ENCODE results near the gene COQ5.

Gene COQ5

DNA sequence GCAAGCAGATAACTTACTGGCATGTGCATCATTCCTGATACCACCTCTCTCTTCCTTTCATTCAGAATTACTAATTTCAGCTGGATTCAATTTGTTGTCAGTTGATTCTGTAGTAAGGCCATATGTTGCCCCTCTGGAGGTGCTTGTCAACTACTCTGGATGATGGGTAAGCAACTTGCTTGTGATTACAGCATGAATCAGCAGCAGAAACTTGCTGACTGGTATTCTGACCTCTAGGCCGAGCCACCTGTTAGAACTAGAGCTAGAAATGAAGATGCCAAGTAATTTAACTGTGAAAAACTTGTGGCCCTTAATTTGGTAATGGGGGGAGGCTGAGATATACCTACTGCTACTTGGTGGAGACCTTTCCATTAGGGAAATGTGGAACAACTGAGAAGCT is 10.3 kb upstream of the COQ5 start:
- no peaks in the 10 kb centered on the region for H3K27me3 ChIP-seq (ENCODE audit: low read depth, low read length)
- no peak overlapping the region for H3K27ac ChIP-seq (ENCODE audit: low read length)
- H3K4me2 ChIP-seq (ENCODE audit: low read length), result no peak overlapping the region
- H3K4me3 ChIP-seq (ENCODE audit: low read length), result no peak overlapping the region
- H3K79me2 ChIP-seq (ENCODE audit: low read length), result peaks cover 100% of the 10 kb centered on the region
- H3K9ac ChIP-seq (ENCODE audit: low read length), result no peak overlapping the region
- H2AFZ ChIP-seq (ENCODE audit: low read depth, low read length), result no peak overlapping the region
- H4K20me1 ChIP-seq (ENCODE audit: insufficient read depth, low read length), result peaks cover 72% of the 10 kb centered on the region
- TF ChIP-seq, protein P1, sequence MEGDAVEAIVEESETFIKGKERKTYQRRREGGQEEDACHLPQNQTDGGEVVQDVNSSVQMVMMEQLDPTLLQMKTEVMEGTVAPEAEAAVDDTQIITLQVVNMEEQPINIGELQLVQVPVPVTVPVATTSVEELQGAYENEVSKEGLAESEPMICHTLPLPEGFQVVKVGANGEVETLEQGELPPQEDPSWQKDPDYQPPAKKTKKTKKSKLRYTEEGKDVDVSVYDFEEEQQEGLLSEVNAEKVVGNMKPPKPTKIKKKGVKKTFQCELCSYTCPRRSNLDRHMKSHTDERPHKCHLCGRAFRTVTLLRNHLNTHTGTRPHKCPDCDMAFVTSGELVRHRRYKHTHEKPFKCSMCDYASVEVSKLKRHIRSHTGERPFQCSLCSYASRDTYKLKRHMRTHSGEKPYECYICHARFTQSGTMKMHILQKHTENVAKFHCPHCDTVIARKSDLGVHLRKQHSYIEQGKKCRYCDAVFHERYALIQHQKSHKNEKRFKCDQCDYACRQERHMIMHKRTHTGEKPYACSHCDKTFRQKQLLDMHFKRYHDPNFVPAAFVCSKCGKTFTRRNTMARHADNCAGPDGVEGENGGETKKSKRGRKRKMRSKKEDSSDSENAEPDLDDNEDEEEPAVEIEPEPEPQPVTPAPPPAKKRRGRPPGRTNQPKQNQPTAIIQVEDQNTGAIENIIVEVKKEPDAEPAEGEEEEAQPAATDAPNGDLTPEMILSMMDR (IDR thresholded peaks at IDR 0.05; ENCODE audit: low read depth, low read length), result no peak
- no peak for TF ChIP-seq EZH2phosphoT487 (IDR thresholded peaks at IDR 0.05; ENCODE audit: low read depth)
- peaks cover 21% of the 10 kb centered on the region for H3K4me1 ChIP-seq (ENCODE audit: low read length)
- peaks cover 44% of the 10 kb centered on the region for H3K36me3 ChIP-seq (replicated peaks; ENCODE audit: low read depth, low read length)
- H3K9me3 ChIP-seq (ENCODE audit: insufficient read depth, low read length), result no peaks in the 10 kb centered on the region

DNA sequence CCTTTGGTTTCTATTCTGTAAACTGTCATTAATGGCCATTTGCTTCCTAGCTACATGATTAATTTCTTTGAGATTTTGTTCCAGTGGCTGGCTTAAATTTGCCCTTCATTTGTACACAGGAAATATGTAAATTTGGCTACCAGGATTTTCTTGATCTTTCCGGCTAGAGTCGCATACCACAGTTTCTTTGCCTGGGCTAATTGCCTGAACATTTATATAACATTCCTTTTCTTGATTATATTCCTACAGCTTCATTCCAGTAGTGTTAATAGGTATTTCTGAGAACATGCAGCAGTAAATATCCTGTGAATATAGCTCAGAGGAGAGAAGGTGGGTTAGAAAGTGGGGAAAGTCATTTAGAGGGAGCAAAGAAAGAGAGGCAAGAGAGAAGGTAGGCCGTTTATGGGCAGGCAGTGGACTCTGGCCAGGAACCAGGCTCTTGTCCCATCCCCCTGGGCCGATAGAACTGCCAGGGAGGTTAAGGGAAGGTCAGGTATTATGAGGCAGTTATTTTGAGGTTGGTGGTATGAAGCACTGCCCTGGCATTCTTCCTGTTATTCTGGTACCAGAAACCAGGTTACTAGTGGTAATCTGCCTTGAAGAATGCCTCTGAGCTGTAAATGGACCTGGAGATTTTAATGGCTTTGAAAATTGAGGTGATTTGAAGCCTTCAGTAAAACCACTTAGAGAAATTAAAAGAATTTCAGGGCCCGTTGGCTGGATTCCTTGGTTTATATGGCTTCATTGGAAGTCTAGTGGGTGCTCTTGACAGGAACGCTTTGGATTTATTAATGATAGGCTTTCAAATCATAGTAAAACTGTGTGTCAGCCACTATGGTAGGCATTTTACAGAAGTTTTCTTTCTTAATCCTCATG is 9.6 kb upstream of the COQ5 start:
- Histone ChIP-seq H3K4me1 (ENCODE audit: low read length) (peaks cover 21% of the 10 kb centered on the region), H4K20me1 (ENCODE audit: insufficient read depth, low read length) (peaks cover 66% of the 10 kb centered on the region), H3K9ac (ENCODE audit: low read length) (no peak overlapping the region), H3K4me3 (ENCODE audit: low read length) (no peak overlapping the region), H3K4me2 (ENCODE audit: low read length) (no peak overlapping the region), H3K27ac (ENCODE audit: low read length) (no peak overlapping the region), H3K79me2 (ENCODE audit: low read length) (peaks cover 94% of the 10 kb centered on the region), H2AFZ (ENCODE audit: low read depth, low read length) (no peak overlapping the region), H3K27me3 (ENCODE audit: low read depth, low read length) (no peaks in the 10 kb centered on the region), H3K36me3 (replicated peaks; ENCODE audit: low read depth, low read length) (peaks cover 44% of the 10 kb centered on the region), H3K9me3 (ENCODE audit: insufficient read depth, low read length) (no peaks in the 10 kb centered on the region)
- TF ChIP-seq, protein P1 (IDR thresholded peaks at IDR 0.05; ENCODE audit: low read depth, low read length), result no peak
- TF ChIP-seq EZH2phosphoT487 (IDR thresholded peaks at IDR 0.05; ENCODE audit: low read depth), result no peak

DNA sequence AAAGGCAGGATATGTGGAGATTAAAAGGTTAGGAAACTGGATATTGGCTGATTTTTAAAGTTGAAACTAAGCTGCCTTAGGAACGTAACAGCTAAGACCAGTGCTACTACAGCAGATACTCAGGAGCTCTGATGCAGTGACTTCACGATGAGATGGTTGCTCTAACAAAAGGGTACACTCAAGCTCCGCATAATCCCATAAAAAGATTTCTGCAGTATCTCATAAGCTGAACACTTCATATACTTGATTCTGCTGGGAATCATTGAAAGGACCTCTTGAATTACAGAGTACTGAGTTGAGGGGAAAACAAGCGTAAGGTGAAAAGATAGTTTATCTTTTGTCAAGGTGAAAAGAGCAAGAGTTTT is 8.9 kb upstream of the COQ5 start:
- peaks cover 62% of the 10 kb centered on the region for H4K20me1 ChIP-seq (ENCODE audit: insufficient read depth, low read length)
- no peak overlapping the region for H3K9ac ChIP-seq (ENCODE audit: low read length)
- H3K9me3 ChIP-seq (ENCODE audit: insufficient read depth, low read length), result no peaks in the 10 kb centered on the region
- peaks cover 21% of the 10 kb centered on the region for H3K4me1 ChIP-seq (ENCODE audit: low read length)
- H2AFZ ChIP-seq (ENCODE audit: low read depth, low read length), result no peak overlapping the region
- H3K79me2 ChIP-seq (ENCODE audit: low read length), result peaks cover 87% of the 10 kb centered on the region
- no peaks in the 10 kb centered on the region for H3K27me3 ChIP-seq (ENCODE audit: low read depth, low read length)
- no peak overlapping the region for H3K4me2 ChIP-seq (ENCODE audit: low read length)
- H3K27ac ChIP-seq (ENCODE audit: low read length), result no peak overlapping the region
- H3K4me3 ChIP-seq (ENCODE audit: low read length), result no peak overlapping the region
- TF ChIP-seq EZH2phosphoT487 (IDR thresholded peaks at IDR 0.05; ENCODE audit: low read depth), result no peak
- TF ChIP-seq, protein P1 (IDR thresholded peaks at IDR 0.05; ENCODE audit: low read depth, low read length), result no peak
- H3K36me3 ChIP-seq (replicated peaks; ENCODE audit: low read depth, low read length), result peaks cover 40% of the 10 kb centered on the region

DNA sequence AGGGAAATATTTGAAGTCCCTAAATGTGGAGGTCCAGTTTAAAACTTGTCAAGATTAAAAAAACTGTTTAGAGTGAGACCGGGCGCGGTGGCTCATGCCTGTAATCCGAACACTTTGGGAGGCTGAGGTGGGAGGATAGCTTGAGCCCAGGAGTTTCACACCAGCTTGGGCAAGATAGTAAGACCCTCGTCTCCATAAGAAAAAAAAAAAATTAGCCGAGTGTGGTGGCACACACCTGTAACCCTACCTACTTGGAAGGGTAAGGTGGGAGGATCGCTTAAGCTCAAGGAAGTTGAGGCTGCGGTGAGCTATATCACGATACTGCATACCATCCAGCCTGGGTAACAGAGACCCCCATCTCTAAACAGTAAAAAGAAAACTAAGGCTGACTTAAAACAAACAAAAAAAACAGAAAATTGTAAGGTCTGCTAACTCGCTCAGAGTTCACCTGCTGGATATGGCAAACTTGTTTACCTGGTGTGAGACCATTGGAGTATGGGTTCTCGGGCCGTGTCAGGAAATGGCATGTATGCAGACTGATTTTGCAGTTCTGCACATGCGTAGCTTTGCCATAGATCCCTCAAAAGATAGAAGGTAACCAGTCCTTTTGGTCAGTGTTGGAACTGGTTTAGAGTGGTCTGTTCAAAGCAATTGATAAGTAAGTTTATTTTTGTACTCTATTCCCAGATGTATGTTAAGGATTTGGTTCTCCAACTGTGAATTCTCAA is 7.3 kb upstream of the COQ5 start:
- Histone ChIP-seq H3K79me2 (ENCODE audit: low read length) (peaks cover 71% of the 10 kb centered on the region), H3K4me1 (ENCODE audit: low read length) (peaks cover 25% of the 10 kb centered on the region), H3K36me3 (replicated peaks; ENCODE audit: low read depth, low read length) (peaks cover 37% of the 10 kb centered on the region), H3K27ac (ENCODE audit: low read length) (no peak overlapping the region), H3K4me2 (ENCODE audit: low read length) (peak overlapping the region; percentile 66), H3K9me3 (ENCODE audit: insufficient read depth, low read length) (no peaks in the 10 kb centered on the region), H2AFZ (ENCODE audit: low read depth, low read length) (no peak overlapping the region), H3K4me3 (ENCODE audit: low read length) (peak overlapping the region; percentile 82), H3K27me3 (ENCODE audit: low read depth, low read length) (no peaks in the 10 kb centered on the region), H3K9ac (ENCODE audit: low read length) (peak overlapping the region; percentile 87; the same call in 1 of the 2 replicates), H4K20me1 (ENCODE audit: insufficient read depth, low read length) (peaks cover 53% of the 10 kb centered on the region)
- TF ChIP-seq, protein P1 (IDR thresholded peaks at IDR 0.05; ENCODE audit: low read depth, low read length), result no peak
- TF ChIP-seq EZH2phosphoT487 (IDR thresholded peaks at IDR 0.05; ENCODE audit: low read depth), result no peak

Data from OCI-LY3 (cell line).